ENCODE results near the gene PCBP3.

The PCBP3 gene

GRCh38 chr21:45767071-45768006 lies 123.8 kb downstream of the PCBP3 start:
- H3K27me3 ChIP-seq (ENCODE audit: insufficient read depth, low read depth), result peaks cover 14% of the 10 kb centered on the region; the same call in 1 of the 2 replicates
- H3K4me3 ChIP-seq (IDR thresholded peaks at IDR 0.05; ENCODE audit: insufficient read depth, low read depth, low read length), result no peak overlapping the region
- no peak overlapping the region for H3K9ac ChIP-seq
- no peak overlapping the region for H2AFZ ChIP-seq (ENCODE audit: low read depth)
- H4K20me1 ChIP-seq (ENCODE audit: insufficient read depth), result no peaks in the 10 kb centered on the region
- H3K27ac ChIP-seq, result no peak overlapping the region
- H3K79me2 ChIP-seq (ENCODE audit: insufficient read depth, low read depth), result no peaks in the 10 kb centered on the region
- no peaks in the 10 kb centered on the region for H3K4me1 ChIP-seq (ENCODE audit: low read depth, poor library complexity, severe bottlenecking)
- H3K36me3 ChIP-seq (ENCODE audit: insufficient read depth), result 0 out of 2 replicates have a peak, but pooled peaks cover 2% of the 10 kb centered on the region
- no peak overlapping the region for H3K4me2 ChIP-seq
- TF ChIP-seq, protein P1, sequence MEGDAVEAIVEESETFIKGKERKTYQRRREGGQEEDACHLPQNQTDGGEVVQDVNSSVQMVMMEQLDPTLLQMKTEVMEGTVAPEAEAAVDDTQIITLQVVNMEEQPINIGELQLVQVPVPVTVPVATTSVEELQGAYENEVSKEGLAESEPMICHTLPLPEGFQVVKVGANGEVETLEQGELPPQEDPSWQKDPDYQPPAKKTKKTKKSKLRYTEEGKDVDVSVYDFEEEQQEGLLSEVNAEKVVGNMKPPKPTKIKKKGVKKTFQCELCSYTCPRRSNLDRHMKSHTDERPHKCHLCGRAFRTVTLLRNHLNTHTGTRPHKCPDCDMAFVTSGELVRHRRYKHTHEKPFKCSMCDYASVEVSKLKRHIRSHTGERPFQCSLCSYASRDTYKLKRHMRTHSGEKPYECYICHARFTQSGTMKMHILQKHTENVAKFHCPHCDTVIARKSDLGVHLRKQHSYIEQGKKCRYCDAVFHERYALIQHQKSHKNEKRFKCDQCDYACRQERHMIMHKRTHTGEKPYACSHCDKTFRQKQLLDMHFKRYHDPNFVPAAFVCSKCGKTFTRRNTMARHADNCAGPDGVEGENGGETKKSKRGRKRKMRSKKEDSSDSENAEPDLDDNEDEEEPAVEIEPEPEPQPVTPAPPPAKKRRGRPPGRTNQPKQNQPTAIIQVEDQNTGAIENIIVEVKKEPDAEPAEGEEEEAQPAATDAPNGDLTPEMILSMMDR (conservative IDR thresholded peaks at IDR 0.05; ENCODE audit: low read depth, low read length), result no peak

GRCh38 chr21:45768011-45768739 lies 124.7 kb downstream of the PCBP3 start:
- TF ChIP-seq, protein P1 (conservative IDR thresholded peaks at IDR 0.05; ENCODE audit: low read depth, low read length), result no peak
- no peak overlapping the region for H2AFZ ChIP-seq (ENCODE audit: low read depth)

GRCh38 chr21:45768740-45769048 lies 125.2 kb downstream of the PCBP3 start:
- TF ChIP-seq, protein P1 (conservative IDR thresholded peaks at IDR 0.05; ENCODE audit: low read depth, low read length), result no peak

More at GRCh38 chr21:45768011-45768739, 124.7 kb downstream of the PCBP3 start:
- Histone ChIP-seq H3K4me1 (ENCODE audit: low read depth, poor library complexity, severe bottlenecking) (no peaks in the 10 kb centered on the region), H3K27ac (no peak overlapping the region), H3K4me2 (no peak overlapping the region), H3K4me3 (IDR thresholded peaks at IDR 0.05; ENCODE audit: insufficient read depth, low read depth, low read length) (no peak overlapping the region), H3K36me3 (ENCODE audit: insufficient read depth) (0 out of 2 replicates have a peak, but pooled peaks cover 2% of the 10 kb centered on the region), H3K79me2 (ENCODE audit: insufficient read depth, low read depth) (no peaks in the 10 kb centered on the region), H3K9ac (no peak overlapping the region), H3K27me3 (ENCODE audit: insufficient read depth, low read depth) (peaks cover 14% of the 10 kb centered on the region; the same call in 1 of the 2 replicates), H4K20me1 (ENCODE audit: insufficient read depth) (no peaks in the 10 kb centered on the region)

GRCh38 chr21:45769294-45769693 lies 125.8 kb downstream of the PCBP3 start:
- Histone ChIP-seq H3K4me1 (ENCODE audit: low read depth, poor library complexity, severe bottlenecking) (no peaks in the 10 kb centered on the region), H3K36me3 (ENCODE audit: insufficient read depth) (0 out of 2 replicates have a peak, but pooled peaks cover 2% of the 10 kb centered on the region), H3K4me3 (IDR thresholded peaks at IDR 0.05; ENCODE audit: insufficient read depth, low read depth, low read length) (no peak overlapping the region), H2AFZ (ENCODE audit: low read depth) (no peak overlapping the region), H3K9ac (no peak overlapping the region), H3K27me3 (ENCODE audit: insufficient read depth, low read depth) (peaks cover 12% of the 10 kb centered on the region; the same call in 1 of the 2 replicates), H3K27ac (no peak overlapping the region), H3K4me2 (no peak overlapping the region), H4K20me1 (ENCODE audit: insufficient read depth) (no peaks in the 10 kb centered on the region), H3K79me2 (ENCODE audit: insufficient read depth, low read depth) (no peaks in the 10 kb centered on the region)
- TF ChIP-seq, protein P1 (conservative IDR thresholded peaks at IDR 0.05; ENCODE audit: low read depth, low read length), result no peak

More at GRCh38 chr21:45768740-45769048, 125.2 kb downstream of the PCBP3 start:
- Histone ChIP-seq H3K27ac (no peak overlapping the region), H4K20me1 (ENCODE audit: insufficient read depth) (no peaks in the 10 kb centered on the region), H3K27me3 (ENCODE audit: insufficient read depth, low read depth) (peaks cover 13% of the 10 kb centered on the region; the same call in 1 of the 2 replicates), H3K4me2 (no peak overlapping the region), H3K9ac (no peak overlapping the region), H2AFZ (ENCODE audit: low read depth) (no peak overlapping the region), H3K36me3 (ENCODE audit: insufficient read depth) (0 out of 2 replicates have a peak, but pooled peaks cover 2% of the 10 kb centered on the region), H3K4me3 (IDR thresholded peaks at IDR 0.05; ENCODE audit: insufficient read depth, low read depth, low read length) (no peak overlapping the region), H3K79me2 (ENCODE audit: insufficient read depth, low read depth) (no peaks in the 10 kb centered on the region), H3K4me1 (ENCODE audit: low read depth, poor library complexity, severe bottlenecking) (no peaks in the 10 kb centered on the region)
